Adrenal gland (tissue), 5 donors: ENCODE measurements around the gene OPCML.

Experiments
- CTCF ChIP-seq, 6 experiments: fragments of 450-650 bp in 4 of 6; fragments of 200-600 bp in 2 of 6; sonication (generic) in 1 of 6; IDR thresholded peaks; 1 replicate in 5 of 6; 2 replicates in 1 of 6; pipeline versions ENCODE4 v1.5.1 to v1.8.0; 2016 to 2021; ENCODE audit warnings: antibody characterized with exemption in 6 of 6, mild to moderate bottlenecking in 2 of 6, moderate library complexity in 1 of 6
- POLR2A ChIP-seq, 2 donors: fragments of 450-650 bp; IDR thresholded peaks; one replicate each; pipeline ENCODE4 v1.6.1; 2017; ENCODE audit warnings: antibody characterized with exemption in 2 of 2, mild to moderate bottlenecking in 2 of 2, moderate library complexity in 1 of 2
- donor health status: DM: no; HTN: no; CAD: no.

GRCh38 chr11:133491680-133492383 lies 40.5 kb downstream of the OPCML start:
- no peak for TF ChIP-seq CTCF (IDR thresholded peaks at IDR 0.05)
- no peak for TF ChIP-seq POLR2A (IDR thresholded peaks at IDR 0.05)
